RPMI8226 (cell line): Measurements from ENCODE around the gene CDKN3.
"Not testable (repeated sequence)": the region's sequence is repeated elsewhere in the genome, so short reads cannot be mapped to it uniquely, and the experiment has no call there.

Source experiments
- DNase-seq: peaks from one replicate; pipeline ENCODE4 v3.0.0-alpha.2; 2015

CDKN3 gene

DNA sequence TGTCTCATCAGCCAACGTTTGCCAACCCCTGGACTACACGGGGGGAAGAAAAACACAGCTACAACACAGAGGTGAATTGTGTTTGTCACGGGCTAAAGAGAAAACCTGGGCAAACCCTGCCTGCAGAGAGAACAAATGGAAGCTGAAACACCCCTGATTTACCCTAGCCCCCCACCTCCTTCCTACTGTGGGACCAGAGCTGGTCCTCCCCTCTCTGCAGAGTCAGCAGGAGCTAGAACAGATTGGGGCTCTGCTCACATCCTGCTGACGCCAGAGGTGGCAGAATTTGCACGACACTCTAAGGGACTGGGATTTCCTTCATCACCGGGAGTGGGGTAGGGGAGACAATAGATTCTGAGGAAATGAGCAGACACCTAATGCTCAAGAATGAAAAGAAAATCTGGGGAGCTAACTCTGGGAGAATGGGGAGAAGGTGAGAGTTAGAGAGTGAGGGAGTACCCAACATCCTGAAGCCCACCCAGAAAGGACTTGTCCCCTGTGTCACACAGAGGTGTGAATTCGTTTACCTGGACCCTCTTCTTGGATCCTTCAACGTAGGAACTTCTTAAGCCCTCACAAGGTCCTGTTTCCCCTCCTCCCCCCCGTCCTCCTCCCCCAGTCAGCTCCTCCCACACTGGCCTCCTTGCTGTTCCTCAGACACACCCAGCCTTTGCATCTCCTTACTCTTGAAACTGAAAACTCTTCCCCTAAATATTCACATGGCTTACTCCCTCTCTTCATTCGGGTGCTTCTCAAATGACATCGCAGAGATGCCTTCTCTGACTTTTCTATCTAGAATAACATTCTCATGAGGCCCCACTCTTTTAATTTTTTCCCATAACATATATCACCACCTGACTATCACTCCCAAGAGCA, 26.2 kb upstream of the CDKN3 start:
- no peak for DNase-seq

GRCh38 chr14:54374117-54374884, 22.5 kb upstream of the CDKN3 start:
- no peak for DNase-seq

- DNase-seq: no peak
Observed at GRCh38 chr14:54377501-54377900, 19.3 kb upstream of the CDKN3 start.

DNA sequence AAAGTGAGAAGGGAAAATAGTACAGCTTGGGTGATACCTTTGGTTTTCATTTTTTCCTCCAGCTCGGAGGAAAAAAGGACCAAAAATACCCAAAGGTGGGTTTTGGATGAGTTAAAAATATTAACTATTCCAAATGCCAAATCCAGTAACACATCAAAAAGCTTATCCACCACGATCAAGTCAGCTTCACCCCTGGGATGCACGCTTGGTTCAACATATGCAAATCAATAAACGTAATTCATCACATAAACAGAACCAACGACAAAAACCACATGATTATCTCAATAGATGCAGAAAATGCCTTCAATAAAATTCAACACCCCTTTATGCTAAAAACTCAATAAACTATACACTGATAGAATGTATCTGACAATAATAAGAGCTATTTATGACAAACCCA, 17.9 kb upstream of the CDKN3 start:
- DNase-seq: not testable (repeated sequence)

- not testable (repeated sequence) for DNase-seq
Observed at GRCh38 chr14:54380558-54380957, 16.2 kb upstream of the CDKN3 start.

- DNase-seq: no peak
Observed at GRCh38 chr14:54381821-54382220, 15.0 kb upstream of the CDKN3 start.

GRCh38 chr14:54383835-54384234, 13.0 kb upstream of the CDKN3 start:
- no peak for DNase-seq

DNA sequence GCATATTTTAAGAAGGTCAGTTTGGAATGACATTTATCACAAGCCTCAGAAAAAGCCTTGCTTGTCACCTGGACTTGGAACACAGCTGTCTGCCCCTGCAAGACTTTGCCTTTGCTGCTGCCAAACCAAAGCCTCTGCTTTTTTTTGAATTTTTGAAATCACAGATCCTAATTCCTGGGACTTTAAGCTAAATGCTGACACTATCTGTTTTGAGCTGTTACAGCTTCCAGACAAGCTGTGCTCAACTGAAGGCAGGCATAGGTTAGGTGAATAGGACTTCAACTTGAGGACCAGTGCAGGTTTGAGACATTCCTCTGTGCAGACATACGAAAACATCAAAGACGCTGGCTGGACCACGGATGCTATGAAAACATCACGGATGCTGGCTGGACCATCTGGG, 11.3 kb upstream of the CDKN3 start:
- no peak for DNase-seq

DNA sequence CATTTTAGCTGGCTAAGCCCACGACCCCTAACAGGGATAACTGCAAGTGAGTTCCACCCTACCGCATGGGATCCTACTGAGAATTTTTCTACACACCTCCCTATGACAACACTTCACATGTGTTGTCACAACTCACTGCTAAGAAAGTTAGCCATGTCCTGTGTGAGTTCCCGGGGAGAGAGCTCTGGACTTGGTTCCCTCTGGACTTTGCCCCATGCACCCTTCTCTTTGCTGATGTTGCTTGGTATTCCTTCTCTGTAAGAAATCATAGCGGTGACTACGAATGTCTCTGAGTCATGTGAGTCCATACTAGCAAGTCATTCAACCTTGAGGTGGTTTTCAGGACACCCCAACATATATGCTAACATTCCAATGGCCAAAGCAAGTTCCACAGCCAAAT, 9.5 kb upstream of the CDKN3 start:
- DNase-seq: no peak

- no peak for DNase-seq
Observed at GRCh38 chr14:54392131-54392859, 4.5 kb upstream of the CDKN3 start.

DNA sequence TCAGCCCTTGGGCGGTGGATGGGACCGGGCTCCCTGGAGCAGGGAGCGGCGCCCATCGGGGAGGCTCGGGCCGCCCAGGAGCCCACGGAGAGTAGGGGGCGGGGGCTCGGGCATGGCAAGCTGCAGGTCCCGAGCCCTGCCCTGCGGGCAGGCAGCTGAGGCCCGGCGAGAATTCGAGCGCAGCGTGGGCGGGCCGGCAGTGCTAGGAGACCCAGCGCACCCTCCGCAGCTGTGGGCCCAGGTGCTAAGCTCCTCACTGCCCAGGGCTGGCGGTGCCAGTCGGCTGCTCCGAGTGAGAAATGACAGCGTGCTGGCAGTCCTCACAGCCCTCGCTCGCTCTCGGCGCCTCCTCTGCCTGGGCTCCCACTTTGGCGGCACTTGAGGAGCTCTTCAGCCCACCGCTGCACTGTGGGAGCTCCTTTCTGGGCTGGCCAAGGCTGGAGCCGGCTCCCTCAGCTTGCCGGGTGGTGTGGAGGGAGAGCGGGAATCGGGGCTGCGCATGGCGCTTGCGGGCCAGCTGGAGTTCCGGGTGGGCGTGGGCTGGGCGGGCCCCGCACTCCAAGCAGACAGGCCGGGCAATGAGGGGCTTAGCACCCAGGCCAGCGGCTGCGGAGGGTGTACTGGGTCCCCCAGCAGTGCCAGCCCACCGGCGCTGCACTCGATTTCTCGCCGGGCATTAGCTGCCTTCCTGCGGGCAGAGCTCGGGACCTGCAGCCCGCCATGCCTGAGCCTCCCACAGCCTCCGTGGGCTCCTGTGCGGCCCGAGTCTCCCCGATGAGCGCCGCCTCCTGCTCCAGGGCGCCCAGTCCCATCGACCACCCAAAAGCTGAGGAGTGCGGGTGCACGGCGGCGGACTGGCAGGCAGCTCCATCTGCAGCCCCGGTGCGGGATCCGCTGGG, 3.6 kb upstream of the CDKN3 start:
- not testable (repeated sequence) for DNase-seq

- no peak for DNase-seq
Observed at GRCh38 chr14:54394596-54394995, 2.2 kb upstream of the CDKN3 start.

DNA sequence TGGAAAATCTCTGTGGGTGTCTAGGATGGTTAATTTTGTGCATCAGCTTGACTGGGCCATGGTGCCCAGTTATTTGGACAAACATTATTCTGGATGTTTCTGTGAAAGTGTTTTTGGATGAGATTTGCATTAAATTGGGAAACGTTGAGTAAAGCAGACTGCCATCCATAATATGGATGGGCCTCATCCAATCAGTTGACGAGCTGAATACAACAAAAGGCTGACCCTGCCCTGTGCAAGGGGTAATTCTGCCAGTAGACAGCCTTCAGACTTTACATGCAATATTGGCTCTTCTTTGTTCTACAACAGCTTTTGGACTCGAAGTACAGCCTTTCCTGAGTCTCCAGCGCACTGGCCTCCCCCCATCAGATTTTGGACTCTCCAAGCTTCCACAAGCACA, 1.5 kb upstream of the CDKN3 start:
- DNase-seq: no peak

DNA sequence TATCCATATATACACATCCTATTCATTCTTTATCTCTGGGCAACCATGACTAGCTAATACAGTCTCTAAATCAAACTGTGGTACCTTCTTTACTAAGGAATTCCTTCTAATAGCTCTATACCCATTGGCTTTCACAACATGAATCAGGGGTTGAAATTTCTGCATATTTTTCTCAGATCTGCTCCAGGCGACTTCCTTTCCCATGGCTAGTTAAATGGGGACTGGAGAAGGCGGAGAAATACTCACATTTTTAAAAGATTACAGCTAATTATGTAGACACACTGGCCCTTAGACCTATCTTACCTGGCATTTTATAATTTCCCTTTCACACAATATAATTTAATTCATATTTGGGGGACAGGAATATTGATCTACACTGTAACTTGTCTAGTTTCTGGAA, 1.1 kb upstream of the CDKN3 start:
- DNase-seq: no peak

- no peak for DNase-seq
Observed at GRCh38 chr14:54396183-54396492, 669 bp upstream of the CDKN3 start.

GRCh38 chr14:54399560-54399959, 2.8 kb downstream of the CDKN3 start:
- DNase-seq: no peak

DNA sequence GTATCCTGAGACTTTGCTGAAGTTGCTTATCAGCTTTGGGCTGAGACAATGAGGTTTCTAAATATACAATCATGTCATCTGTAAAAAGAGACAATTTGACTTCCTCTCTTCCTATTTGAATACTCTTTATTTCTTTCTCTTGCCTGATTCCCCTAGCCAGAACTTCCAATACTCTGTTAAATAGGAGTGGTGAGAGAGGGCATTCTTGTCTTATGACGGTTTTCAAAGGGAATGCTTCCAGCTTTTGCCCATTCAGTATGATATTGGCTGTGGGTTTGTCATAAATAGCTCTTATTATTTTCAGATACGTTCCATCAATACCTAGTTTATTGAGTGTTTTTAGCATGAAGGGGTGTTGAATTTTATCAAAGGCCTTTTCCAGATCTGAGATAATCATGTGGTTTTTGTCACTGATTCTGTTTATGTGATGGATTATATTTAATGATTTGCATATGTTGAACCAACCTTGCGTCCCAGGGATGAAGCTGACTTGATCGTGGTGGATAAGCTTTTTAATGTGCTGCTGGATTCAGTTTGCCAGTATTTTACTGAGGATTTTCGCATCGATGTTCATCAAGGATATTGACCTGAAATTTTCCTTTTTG, 6.7 kb downstream of the CDKN3 start:
- DNase-seq: not testable (repeated sequence)

- DNase-seq: no peak
Observed at GRCh38 chr14:54410215-54410614, 13.4 kb downstream of the CDKN3 start.

DNA sequence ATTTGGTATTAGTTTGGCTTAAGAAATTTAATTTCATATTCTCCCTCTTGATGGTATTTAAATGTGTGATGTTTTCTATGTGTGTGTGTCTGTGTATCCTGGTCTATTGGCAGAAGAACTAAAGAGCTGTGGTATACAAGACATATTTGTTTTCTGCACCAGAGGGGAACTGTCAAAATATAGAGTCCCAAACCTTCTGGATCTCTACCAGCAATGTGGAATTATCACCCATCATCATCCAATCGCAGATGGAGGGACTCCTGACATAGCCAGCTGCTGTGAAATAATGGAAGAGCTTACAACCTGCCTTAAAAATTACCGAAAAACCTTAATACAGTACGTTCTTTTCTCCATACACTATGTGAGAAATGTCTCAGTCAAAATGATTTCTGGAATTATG, 14.6 kb downstream of the CDKN3 start:
- no peak for DNase-seq

- peak; percentile 8 for DNase-seq
Observed at GRCh38 chr14:54420478-54421142, 23.8 kb downstream of the CDKN3 start.

DNA sequence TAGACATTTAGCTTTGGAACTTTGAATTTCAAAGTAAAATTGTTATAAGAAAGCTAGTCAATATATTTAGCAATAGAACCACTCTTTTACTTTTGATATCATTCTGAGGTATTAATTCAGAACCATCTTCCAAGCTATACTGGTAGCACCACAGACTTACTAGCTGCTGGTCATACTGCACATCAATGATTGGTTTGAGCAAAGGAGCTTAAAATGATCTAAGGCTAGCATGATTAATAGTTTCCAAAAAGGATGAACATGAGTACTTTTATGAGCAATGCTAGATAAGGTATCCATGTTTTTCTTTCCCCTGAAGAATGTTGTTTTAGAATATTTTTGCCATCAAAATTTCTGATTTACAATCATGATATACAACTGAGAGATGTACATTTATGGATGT, 27.2 kb downstream of the CDKN3 start:
- no peak for DNase-seq

- DNase-seq: no peak
Observed at GRCh38 chr14:54424479-54424901, 27.7 kb downstream of the CDKN3 start.
